Measurements from ENCODE around the gene MSRB3. TPM values are rescaled to one million over a fixed set of nuclear protein-coding genes. Genes with fewer than 3 reads are reported as not detected.

MSRB3 gene
- total RNA-seq, 1 donor from 2014 or later, result 61.3 TPM

DNA sequence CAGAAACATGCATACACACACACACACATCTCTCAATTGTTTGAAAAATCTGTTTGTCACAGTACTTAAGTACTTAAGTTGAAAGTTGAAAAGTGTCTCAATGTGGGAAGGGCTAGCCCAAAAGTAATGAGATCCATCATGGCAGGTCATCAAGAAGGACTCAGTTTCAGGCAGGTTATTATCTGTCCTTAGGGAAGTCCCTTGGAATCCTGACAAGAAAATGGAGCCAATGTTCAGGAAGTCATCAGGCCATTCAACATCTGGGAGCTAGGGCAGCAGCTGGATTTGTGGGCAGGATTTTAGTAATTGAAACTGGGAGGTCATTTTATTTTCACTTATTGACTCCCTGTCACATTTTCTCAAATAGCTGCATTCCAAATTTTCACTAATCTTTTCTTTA lies 56.0 kb downstream of the MSRB3 start:
- H3K4me1 ChIP-seq, result peaks cover 3% of the 10 kb centered on the region
- H3K9me3 ChIP-seq, result no peaks in the 10 kb centered on the region
- TF ChIP-seq, protein P1, sequence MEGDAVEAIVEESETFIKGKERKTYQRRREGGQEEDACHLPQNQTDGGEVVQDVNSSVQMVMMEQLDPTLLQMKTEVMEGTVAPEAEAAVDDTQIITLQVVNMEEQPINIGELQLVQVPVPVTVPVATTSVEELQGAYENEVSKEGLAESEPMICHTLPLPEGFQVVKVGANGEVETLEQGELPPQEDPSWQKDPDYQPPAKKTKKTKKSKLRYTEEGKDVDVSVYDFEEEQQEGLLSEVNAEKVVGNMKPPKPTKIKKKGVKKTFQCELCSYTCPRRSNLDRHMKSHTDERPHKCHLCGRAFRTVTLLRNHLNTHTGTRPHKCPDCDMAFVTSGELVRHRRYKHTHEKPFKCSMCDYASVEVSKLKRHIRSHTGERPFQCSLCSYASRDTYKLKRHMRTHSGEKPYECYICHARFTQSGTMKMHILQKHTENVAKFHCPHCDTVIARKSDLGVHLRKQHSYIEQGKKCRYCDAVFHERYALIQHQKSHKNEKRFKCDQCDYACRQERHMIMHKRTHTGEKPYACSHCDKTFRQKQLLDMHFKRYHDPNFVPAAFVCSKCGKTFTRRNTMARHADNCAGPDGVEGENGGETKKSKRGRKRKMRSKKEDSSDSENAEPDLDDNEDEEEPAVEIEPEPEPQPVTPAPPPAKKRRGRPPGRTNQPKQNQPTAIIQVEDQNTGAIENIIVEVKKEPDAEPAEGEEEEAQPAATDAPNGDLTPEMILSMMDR (IDR thresholded peaks at IDR 0.05), result no peak
- no peak overlapping the region for H3K4me3 ChIP-seq
- no peaks in the 10 kb centered on the region for H3K27me3 ChIP-seq
- intact Hi-C loops (cut with DNase I), result no loop called here
- no peaks in the 10 kb centered on the region for H3K36me3 ChIP-seq
- DNase-seq (no peak), ATAC-seq (no peak)
- no peak overlapping the region for H3K27ac ChIP-seq

DNA sequence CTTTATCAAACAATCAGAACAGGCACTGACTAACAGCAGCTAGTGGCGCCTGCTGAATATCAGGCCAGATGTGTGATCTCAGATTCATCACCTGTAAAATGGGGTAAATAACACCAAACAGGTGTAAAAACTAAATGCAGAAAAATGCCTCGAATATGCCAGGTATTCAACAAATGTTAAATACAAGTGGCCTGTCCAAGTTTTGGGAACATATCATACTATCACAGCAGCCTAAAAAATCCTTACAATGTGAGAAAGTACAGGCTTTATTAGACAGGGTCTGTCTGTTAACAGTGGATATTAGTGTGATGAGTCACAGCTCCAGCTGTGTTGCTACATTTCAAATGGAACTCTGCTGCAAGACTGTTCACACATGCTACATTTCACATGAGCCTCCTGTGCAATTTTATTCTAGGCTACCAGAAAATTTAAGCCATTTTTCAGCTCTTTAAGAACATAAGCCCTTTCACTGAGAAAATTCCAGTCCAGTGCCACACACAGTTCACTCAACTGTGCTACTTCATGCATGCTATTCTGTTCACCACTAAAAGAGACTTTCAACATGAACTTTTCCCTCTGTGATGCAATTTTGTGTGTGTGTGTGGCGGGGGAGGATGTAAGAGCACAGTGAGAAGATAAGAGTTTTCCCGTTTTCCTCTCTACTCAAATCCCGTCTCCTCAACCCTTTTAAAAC lies 56.7 kb downstream of the MSRB3 start:
- H3K9me3 ChIP-seq, result no peaks in the 10 kb centered on the region
- DNase-seq, result no peak

DNA sequence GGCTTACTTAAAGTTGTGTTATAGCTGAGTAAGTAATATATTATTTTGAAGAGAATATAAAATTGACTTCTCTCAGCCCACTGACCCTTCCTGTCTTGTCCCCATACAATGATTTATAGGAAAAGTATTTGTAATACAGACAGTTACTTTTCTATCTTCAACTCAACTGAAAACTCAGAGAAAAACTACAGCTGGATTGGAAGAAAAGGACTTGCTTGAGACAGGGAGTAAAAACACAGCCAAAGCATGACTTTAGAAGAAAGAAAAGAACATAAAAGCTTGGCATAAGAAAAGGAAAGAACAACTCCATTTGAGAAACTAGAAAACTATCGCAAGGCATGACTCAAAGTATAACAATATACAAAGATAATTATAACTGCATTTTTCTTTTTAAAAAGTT lies 57.5 kb downstream of the MSRB3 start:
- ATAC-seq (no peak), DNase-seq (no peak)
- no peak overlapping the region for H3K27ac ChIP-seq
- TF ChIP-seq, protein P1 (IDR thresholded peaks at IDR 0.05), result no peak
- H3K9me3 ChIP-seq, result no peaks in the 10 kb centered on the region
- H3K36me3 ChIP-seq, result no peaks in the 10 kb centered on the region
- peaks cover 3% of the 10 kb centered on the region for H3K4me1 ChIP-seq
- no peaks in the 10 kb centered on the region for H3K27me3 ChIP-seq
- no peak overlapping the region for H3K4me3 ChIP-seq
- intact Hi-C loops (cut with DNase I), result no loop called here

More for the DNA sequence above, 56.7 kb downstream of the MSRB3 start:
- Histone ChIP-seq H3K27me3 (no peaks in the 10 kb centered on the region), H3K27ac (no peak overlapping the region), H3K36me3 (no peaks in the 10 kb centered on the region), H3K4me3 (no peak overlapping the region), H3K4me1 (peaks cover 3% of the 10 kb centered on the region)
- peak; percentile 62 for ATAC-seq
- intact Hi-C loops (cut with DNase I), result no loop called here
- TF ChIP-seq, protein P1 (IDR thresholded peaks at IDR 0.05), result no peak

DNA sequence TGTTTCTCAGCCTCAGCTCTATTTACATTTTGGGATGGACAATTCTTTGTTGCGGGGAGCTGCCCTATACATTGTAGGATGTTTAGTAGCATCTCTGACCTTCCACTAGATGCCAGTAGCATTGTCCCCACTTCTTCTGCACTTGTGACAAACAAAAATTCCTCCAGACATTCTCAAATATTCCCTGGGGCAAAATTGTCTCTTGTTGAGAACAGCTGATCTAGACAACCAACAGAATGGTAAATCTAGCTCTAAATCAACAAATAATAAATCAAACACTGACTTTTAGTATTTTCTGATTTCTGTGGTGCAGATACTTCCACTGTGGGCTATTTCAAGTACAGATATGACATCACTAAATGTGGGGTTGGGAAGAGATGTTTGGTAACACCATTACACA lies 60.7 kb downstream of the MSRB3 start:
- H3K4me1 ChIP-seq, result peaks cover 8% of the 10 kb centered on the region
- H3K36me3 ChIP-seq, result no peaks in the 10 kb centered on the region
- DNase-seq (no peak), ATAC-seq (no peak)
- H3K4me3 ChIP-seq, result no peak overlapping the region
- intact Hi-C loops (cut with DNase I), result no loop called here
- no peaks in the 10 kb centered on the region for H3K9me3 ChIP-seq
- H3K27me3 ChIP-seq, result no peaks in the 10 kb centered on the region
- H3K27ac ChIP-seq, result no peak overlapping the region
- TF ChIP-seq, protein P1 (IDR thresholded peaks at IDR 0.05), result no peak

DNA sequence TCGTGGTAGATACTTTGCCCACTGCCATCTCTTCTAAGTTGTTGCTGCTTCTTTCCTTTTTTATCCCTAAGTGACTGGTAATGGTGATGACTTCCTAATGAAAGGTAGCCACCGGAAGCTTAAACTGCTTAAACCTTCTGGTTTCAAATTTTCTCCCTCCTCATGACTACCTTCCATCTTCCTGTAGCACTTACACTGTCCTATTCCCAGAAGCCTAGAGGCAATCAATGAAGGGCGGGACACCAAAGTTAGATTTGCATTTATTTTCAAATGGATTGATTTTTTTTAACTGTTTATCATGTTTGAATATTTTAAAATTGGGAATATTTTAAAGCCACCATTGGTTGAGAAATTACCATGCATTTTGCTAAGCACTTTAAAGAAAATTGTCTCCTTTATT lies 64.7 kb downstream of the MSRB3 start:
- H3K27me3 ChIP-seq, result no peaks in the 10 kb centered on the region
- H3K9me3 ChIP-seq, result no peaks in the 10 kb centered on the region
- no peaks in the 10 kb centered on the region for H3K36me3 ChIP-seq
- ATAC-seq (no peak), DNase-seq (no peak)
- intact Hi-C loops (cut with DNase I), result no loop called here
- no peak overlapping the region for H3K4me3 ChIP-seq
- no peak overlapping the region for H3K27ac ChIP-seq
- peaks cover 5% of the 10 kb centered on the region for H3K4me1 ChIP-seq
- TF ChIP-seq, protein P1 (IDR thresholded peaks at IDR 0.05), result no peak

DNA sequence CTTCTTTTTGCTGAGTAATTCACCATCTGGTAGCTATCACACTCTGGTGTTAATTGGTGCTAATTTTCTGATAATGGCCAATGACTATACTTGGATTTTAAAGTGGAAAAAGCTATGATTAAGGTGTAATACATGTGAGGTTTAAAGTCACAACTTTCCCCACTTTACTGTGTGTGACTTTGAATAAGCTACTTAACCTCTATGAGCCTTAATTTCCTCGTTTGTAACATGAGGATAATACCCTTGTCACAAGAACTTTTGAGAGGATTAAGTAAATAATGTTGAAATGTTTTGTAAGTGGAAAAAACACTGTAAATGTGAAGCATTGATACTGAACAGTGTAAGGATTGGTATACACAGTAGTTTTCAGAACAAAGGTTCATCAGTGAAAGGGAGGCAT lies 65.3 kb downstream of the MSRB3 start:
- H3K4me3 ChIP-seq, result no peak overlapping the region
- peaks cover 5% of the 10 kb centered on the region for H3K4me1 ChIP-seq
- ATAC-seq, result peak; percentile 15
- no peak overlapping the region for H3K27ac ChIP-seq
- no peaks in the 10 kb centered on the region for H3K9me3 ChIP-seq
- TF ChIP-seq, protein P1 (IDR thresholded peaks at IDR 0.05), result no peak
- intact Hi-C loops (cut with DNase I), result no loop called here
- no peak for DNase-seq
- no peaks in the 10 kb centered on the region for H3K36me3 ChIP-seq
- H3K27me3 ChIP-seq, result no peaks in the 10 kb centered on the region

All from upper lobe of right lung (tissue), 1 donor.